ENCODE measurements around the gene GPC1. TPM values are rescaled to one million over a fixed set of nuclear protein-coding genes. Genes with fewer than 3 reads are reported as not detected.
"Not testable (repeated sequence)": the region's sequence is repeated elsewhere in the genome, so short reads cannot be mapped to it uniquely, and the experiment has no call there.

The GPC1 gene
- total RNA-seq, 1 donor = 54.3 TPM

DNA sequence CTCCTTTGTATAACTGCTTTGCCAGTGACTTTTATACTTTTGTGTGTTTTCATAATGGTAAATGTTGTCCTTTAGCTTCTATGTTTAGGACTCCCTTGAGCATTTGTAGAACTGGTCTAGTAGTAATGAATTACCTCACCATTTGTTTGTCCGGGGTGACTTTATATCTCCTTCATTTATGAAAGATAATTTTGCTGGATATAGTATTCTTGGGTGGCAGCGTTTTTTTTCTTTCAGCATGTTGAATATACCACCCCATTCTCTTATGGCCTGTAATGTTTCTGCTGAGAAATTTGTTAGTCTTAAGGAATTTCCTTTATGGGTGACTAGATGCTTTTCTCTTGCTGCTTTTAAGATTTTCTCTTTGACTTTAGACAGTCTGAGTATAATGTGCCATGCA, 56.0 kb downstream of the GPC1 start:
- Histone ChIP-seq H3K27ac (ENCODE audit: low read depth, low read length) (no peak overlapping the region), H2AFZ (ENCODE audit: low read length) (no peak overlapping the region), H3K4me3 (ENCODE audit: insufficient read depth, low read length) (no peak overlapping the region), H4K20me1 (ENCODE audit: insufficient read depth, low read length) (no peaks in the 10 kb centered on the region), H3K4me2 (ENCODE audit: insufficient read depth, low read length) (no peak overlapping the region), H3K4me1 (ENCODE audit: insufficient read depth, low read length) (no peaks in the 10 kb centered on the region), H3K9me3 (ENCODE audit: low read depth, low read length) (peaks cover 1% of the 10 kb centered on the region), H3K36me3 (ENCODE audit: insufficient read depth, low read length) (no peaks in the 10 kb centered on the region), H3K79me2 (ENCODE audit: insufficient read depth, low read length) (no peaks in the 10 kb centered on the region), H3K27me3 (ENCODE audit: insufficient read depth, low read length) (no peaks in the 10 kb centered on the region)
- TF ChIP-seq, protein P1, sequence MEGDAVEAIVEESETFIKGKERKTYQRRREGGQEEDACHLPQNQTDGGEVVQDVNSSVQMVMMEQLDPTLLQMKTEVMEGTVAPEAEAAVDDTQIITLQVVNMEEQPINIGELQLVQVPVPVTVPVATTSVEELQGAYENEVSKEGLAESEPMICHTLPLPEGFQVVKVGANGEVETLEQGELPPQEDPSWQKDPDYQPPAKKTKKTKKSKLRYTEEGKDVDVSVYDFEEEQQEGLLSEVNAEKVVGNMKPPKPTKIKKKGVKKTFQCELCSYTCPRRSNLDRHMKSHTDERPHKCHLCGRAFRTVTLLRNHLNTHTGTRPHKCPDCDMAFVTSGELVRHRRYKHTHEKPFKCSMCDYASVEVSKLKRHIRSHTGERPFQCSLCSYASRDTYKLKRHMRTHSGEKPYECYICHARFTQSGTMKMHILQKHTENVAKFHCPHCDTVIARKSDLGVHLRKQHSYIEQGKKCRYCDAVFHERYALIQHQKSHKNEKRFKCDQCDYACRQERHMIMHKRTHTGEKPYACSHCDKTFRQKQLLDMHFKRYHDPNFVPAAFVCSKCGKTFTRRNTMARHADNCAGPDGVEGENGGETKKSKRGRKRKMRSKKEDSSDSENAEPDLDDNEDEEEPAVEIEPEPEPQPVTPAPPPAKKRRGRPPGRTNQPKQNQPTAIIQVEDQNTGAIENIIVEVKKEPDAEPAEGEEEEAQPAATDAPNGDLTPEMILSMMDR (IDR thresholded peaks at IDR 0.05; ENCODE audit: extremely low read depth, low read depth, low read length) = no peak
- peak; percentile 34 for DNase-seq (ENCODE audit: insufficient read length, low spot score, missing footprints)

- DNase-seq (ENCODE audit: insufficient read length, low spot score, missing footprints) = peak; percentile 55
- Histone ChIP-seq H3K27ac (ENCODE audit: low read depth, low read length) (no peak overlapping the region), H3K4me1 (ENCODE audit: insufficient read depth, low read length) (no peaks in the 10 kb centered on the region), H3K4me3 (ENCODE audit: insufficient read depth, low read length) (no peak overlapping the region), H4K20me1 (ENCODE audit: insufficient read depth, low read length) (no peaks in the 10 kb centered on the region), H3K36me3 (ENCODE audit: insufficient read depth, low read length) (peaks cover 3% of the 10 kb centered on the region), H3K79me2 (ENCODE audit: insufficient read depth, low read length) (no peaks in the 10 kb centered on the region), H2AFZ (ENCODE audit: low read length) (no peak overlapping the region), H3K9me3 (ENCODE audit: low read depth, low read length) (no peaks in the 10 kb centered on the region), H3K27me3 (ENCODE audit: insufficient read depth, low read length) (no peaks in the 10 kb centered on the region), H3K4me2 (ENCODE audit: insufficient read depth, low read length) (no peak overlapping the region)
- TF ChIP-seq, protein P1 (IDR thresholded peaks at IDR 0.05; ENCODE audit: extremely low read depth, low read depth, low read length) = no peak
Observed at GRCh38 chr2:240494194-240494793, 58.8 kb downstream of the GPC1 start.

DNA sequence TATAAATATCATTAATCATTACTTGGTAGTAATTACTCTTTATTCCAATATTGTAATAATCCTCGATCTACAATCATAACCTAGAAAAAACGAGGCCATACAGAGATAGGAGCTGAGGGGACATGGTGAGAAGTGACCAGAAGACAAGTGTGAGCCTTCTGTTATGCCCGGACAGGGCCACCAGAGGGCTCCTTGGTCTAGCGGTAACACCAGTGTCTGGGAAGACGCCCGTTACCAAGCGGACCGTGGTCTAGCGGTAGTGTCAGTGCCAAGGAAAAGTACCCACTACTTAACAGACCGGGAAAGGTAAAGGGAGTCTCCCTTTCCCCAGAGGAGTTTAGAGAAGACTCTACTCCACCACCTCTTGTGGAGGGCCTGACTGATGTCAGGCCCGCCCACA, 59.5 kb downstream of the GPC1 start:
- H3K4me3 ChIP-seq (ENCODE audit: insufficient read depth, low read length); H4K20me1 ChIP-seq (ENCODE audit: insufficient read depth, low read length); H3K27me3 ChIP-seq (ENCODE audit: insufficient read depth, low read length); H3K27ac ChIP-seq (ENCODE audit: low read depth, low read length); H3K9me3 ChIP-seq (ENCODE audit: low read depth, low read length); H3K79me2 ChIP-seq (ENCODE audit: insufficient read depth, low read length); H3K4me1 ChIP-seq (ENCODE audit: insufficient read depth, low read length); DNase-seq (ENCODE audit: insufficient read length, low spot score, missing footprints); H2AFZ ChIP-seq (ENCODE audit: low read length); H3K4me2 ChIP-seq (ENCODE audit: insufficient read depth, low read length); H3K36me3 ChIP-seq (ENCODE audit: insufficient read depth, low read length): not testable (repeated sequence)
- TF ChIP-seq, protein P1 (IDR thresholded peaks at IDR 0.05; ENCODE audit: extremely low read depth, low read depth, low read length) = peak; percentile 40

- peak; percentile 66 for DNase-seq (ENCODE audit: insufficient read length, low spot score, missing footprints)
- H4K20me1 ChIP-seq (ENCODE audit: insufficient read depth, low read length); H3K27ac ChIP-seq (ENCODE audit: low read depth, low read length); H3K36me3 ChIP-seq (ENCODE audit: insufficient read depth, low read length); H3K4me1 ChIP-seq (ENCODE audit: insufficient read depth, low read length); H3K27me3 ChIP-seq (ENCODE audit: insufficient read depth, low read length); H3K4me2 ChIP-seq (ENCODE audit: insufficient read depth, low read length); H2AFZ ChIP-seq (ENCODE audit: low read length); H3K4me3 ChIP-seq (ENCODE audit: insufficient read depth, low read length); H3K79me2 ChIP-seq (ENCODE audit: insufficient read depth, low read length); H3K9me3 ChIP-seq (ENCODE audit: low read depth, low read length): not testable (repeated sequence)
- TF ChIP-seq, protein P1 (IDR thresholded peaks at IDR 0.05; ENCODE audit: extremely low read depth, low read depth, low read length) = peak; percentile 50
Observed at GRCh38 chr2:240497082-240497481, 61.6 kb downstream of the GPC1 start.
